ENCODE data around the gene NCOA1.

The NCOA1 gene

GRCh38 chr2:24791452-24791851 is 300.4 kb downstream of the NCOA1 start (continued):
- no peak for TF ChIP-seq ZNF518A (tag by site-specific recombination; conservative IDR thresholded peaks at IDR 0.05; ENCODE audit: low read depth)
- TF ChIP-seq ZFP3 (tag by site-specific recombination; IDR thresholded peaks at IDR 0.05; ENCODE audit: low read depth): no peak

- Histone ChIP-seq H3K36me3 (ENCODE audit: control insufficient read depth in 2 of 2, insufficient read depth in 1 of 2, low read length in 2 of 2) (peaks cover 10 to 41% of the 10 kb centered on the region in 2 experiments), H3K27ac (ENCODE audit: extremely low read depth, low read depth, low read length) (peak overlapping the region; percentile 90), H3K4me3 (ENCODE audit: low read depth, low read length) (peak overlapping the region; percentile 99), H3K9me3 (ENCODE audit: control insufficient read depth, insufficient read depth, low read depth, low read length) (no peaks in the 10 kb centered on the region), H3K4me1 (ENCODE audit: control insufficient read depth, insufficient read depth, low read length) (peaks cover 9% of the 10 kb centered on the region; the same call in 1 of the 2 replicates)
- ChIA-PET POLR2A (interaction anchor here (0.5 to 1.5 kb wide), 9 partner anchors 13 to 716 kb away, joined by 3 to 7 read pairs (median 4); partner anchors contain the start of genes NCOA1 and SF3B6), CTCF (interaction anchor here (0.6 to 2.7 kb wide), 10 partner anchors 13 to 370 kb away, joined by 3 to 15 read pairs (median 4); no protein-coding TSS in a partner anchor)
- TF ChIP-seq ZBTB11 (tag by site-specific recombination; conservative IDR thresholded peaks at IDR 0.05; ENCODE audit: low read depth) (no peak), ZNF558 (tag by site-specific recombination; IDR thresholded peaks at IDR 0.05) (no peak), ZNF133 (tag by site-specific recombination; IDR thresholded peaks at IDR 0.05) (no peak), ZNF747 (tag by site-specific recombination; IDR thresholded peaks at IDR 0.05) (no peak), ZNF214 (tag by site-specific recombination; IDR thresholded peaks at IDR 0.05; ENCODE audit: borderline replicate concordance) (no peak)
Observed at GRCh38 chr2:24792542-24792873, 301.5 kb downstream of the NCOA1 start.

GRCh38 chr2:24792874-24793760 is 302.1 kb downstream of the NCOA1 start, which contains the start of the genes CENPO and PTRHD1:
Gene CENPO (plus strand): TSS chr2:24793425. CDS start chr2:24793920, 495 bp downstream.
Gene PTRHD1 (minus strand): TSS chr2:24793391. CDS start chr2:24793377, 14 bp downstream.
- Histone ChIP-seq H3K9me3 (ENCODE audit: control insufficient read depth, insufficient read depth, low read depth, low read length) (no peaks in the 10 kb centered on the region), H3K36me3 (ENCODE audit: control insufficient read depth in 2 of 2, insufficient read depth in 1 of 2, low read length in 2 of 2) (peaks cover 15 to 47% of the 10 kb centered on the region in 2 experiments), H3K27ac (ENCODE audit: extremely low read depth, low read depth, low read length) (peak within 1 kb of the TSS; percentile 90), H3K4me1 (ENCODE audit: control insufficient read depth, insufficient read depth, low read length) (peaks cover 9% of the 10 kb centered on the region; the same call in 1 of the 2 replicates), H3K4me3 (ENCODE audit: low read depth, low read length) (peak within 1 kb of the TSS; percentile 99)
- CTCF ChIA-PET: interaction anchor here (0.6 to 2.7 kb wide), 11 partner anchors 14 to 371 kb away, joined by 3 to 15 read pairs (median 4); no protein-coding TSS in a partner anchor
- POLR2A ChIA-PET: interaction anchor here (0.5 to 1.5 kb wide), 11 partner anchors 13 to 717 kb away, joined by 3 to 7 read pairs (median 4); partner anchors contain the start of genes NCOA1 and SF3B6
- TF ChIP-seq ZNF416 (tag by site-specific recombination; IDR thresholded peaks at IDR 0.05) (no peak), ZNF121 (tag by site-specific recombination; IDR thresholded peaks at IDR 0.05) (0 out of 2 replicates have a peak, but pooled peaks have one; percentile 51), ZBTB26 (tag by site-specific recombination; optimal IDR thresholded peaks at IDR 0.05) (peak; percentile 92), ZNF580 (tag by site-specific recombination; IDR thresholded peaks at IDR 0.05) (no peak), HOXC10 (CRISPR knock-in tag; IDR thresholded peaks at IDR 0.05) (no peak), ZNF501 (tag by site-specific recombination; IDR thresholded peaks at IDR 0.05) (peak; percentile 30; the same call in 1 of the 2 replicates), PRDM10 (tag by site-specific recombination; IDR thresholded peaks at IDR 0.05) (no peak), ZNF114 (tag by site-specific recombination; IDR thresholded peaks at IDR 0.05) (no peak)
